KMS-11 (cell line): Measurements from ENCODE around the gene PAK1.
"Not testable (repeated sequence)": the region's sequence is repeated elsewhere in the genome, so short reads cannot be mapped to it uniquely, and the experiment has no call there.

Source experiments
- H2AFZ ChIP-seq: fragments of 200-600 bp; sonication (generic); 2 replicates; pipeline ENCODE4 v1.6.1; 2016; ENCODE audit warnings: antibody characterized with exemption, mixed run types, low read depth
- H3K27ac ChIP-seq: fragments of 200-600 bp; sonication (generic); 2 replicates; pipeline ENCODE4 v1.6.1; 2016; ENCODE audit warnings: mild to moderate bottlenecking, mixed run types
- H3K27me3 ChIP-seq: fragments of 200-600 bp; sonication (generic); 2 replicates; pipeline ENCODE4 v1.6.1; 2017; ENCODE audit warnings: mild to moderate bottlenecking, low read depth, mixed run types, moderate library complexity; ENCODE audit not compliant: insufficient read depth
- H3K36me3 ChIP-seq: fragments of 200-600 bp; sonication (generic); 2 replicates; pipeline ENCODE4 v1.6.1; 2017; ENCODE audit warnings: mild to moderate bottlenecking, mixed run types; ENCODE audit not compliant: insufficient read depth
- H3K4me1 ChIP-seq: fragments of 200-600 bp; sonication (generic); 2 replicates; pipeline ENCODE4 v1.6.1; 2016; ENCODE audit warnings: mild to moderate bottlenecking, low read depth, mixed run types; ENCODE audit not compliant: poor library complexity, severe bottlenecking
- H3K4me2 ChIP-seq: fragments of 200-600 bp; sonication (generic); 2 replicates; pipeline ENCODE4 v1.7.0; 2016; ENCODE audit warnings: mild to moderate bottlenecking, mixed run types
- H3K4me3 ChIP-seq: fragments of 200-600 bp; sonication (generic); IDR thresholded peaks from 2 replicates; pipeline ENCODE4 v1.6.1; 2017; ENCODE audit warnings: low read depth, low read length, mixed read lengths; ENCODE audit not compliant: insufficient read depth
- H3K79me2 ChIP-seq: fragments of 200-600 bp; sonication (generic); 2 replicates; pipeline ENCODE4 v1.6.1; 2016; ENCODE audit warnings: low read depth, mixed run types; ENCODE audit not compliant: insufficient read depth
- H3K9ac ChIP-seq: fragments of 200-600 bp; sonication (generic); 2 replicates; pipeline ENCODE4 v1.6.1; 2016; ENCODE audit warnings: mild to moderate bottlenecking, mixed run types
- H4K20me1 ChIP-seq: fragments of 200-600 bp; sonication (generic); 2 replicates; pipeline ENCODE4 v1.6.1; 2016; ENCODE audit warnings: mild to moderate bottlenecking, mixed run types; ENCODE audit not compliant: insufficient read depth
- CTCF ChIP-seq: fragments of 200-600 bp; sonication (generic); conservative IDR thresholded peaks from 2 replicates; pipeline ENCODE4 v1.6.1; 2017; ENCODE audit warnings: low read depth, mild to moderate bottlenecking, antibody characterized with exemption, low read length, moderate library complexity, mixed read lengths

The PAK1 gene

GRCh38 chr11:77301510-77301909 is 172.4 kb downstream of the PAK1 start, which contains the start of gene GDPD4:
Gene GDPD4 (minus strand): TSS chr11:77301686. CDS start chr11:77285137, 16,549 bp downstream.
- Histone ChIP-seq H2AFZ (no peak within 1 kb of the TSS), H3K27me3 (no peaks in the 10 kb centered on the region)
- no peak for TF ChIP-seq CTCF

GRCh38 chr11:77300695-77301094 is 173.2 kb downstream of the PAK1 start:
- Histone ChIP-seq H3K4me3 (no peak overlapping the region), H2AFZ (no peak overlapping the region), H3K4me1 (no peaks in the 10 kb centered on the region), H3K79me2 (no peaks in the 10 kb centered on the region), H3K4me2 (no peak overlapping the region), H3K27me3 (no peaks in the 10 kb centered on the region), H3K9ac (no peak overlapping the region), H3K36me3 (no peaks in the 10 kb centered on the region; the same call in 1 of the 2 replicates), H4K20me1 (no peaks in the 10 kb centered on the region), H3K27ac (no peak overlapping the region)
- TF ChIP-seq CTCF, result no peak

More at GRCh38 chr11:77301510-77301909, 172.4 kb downstream of the PAK1 start, which contains the start of gene GDPD4:
- H3K27ac ChIP-seq, result no peak within 1 kb of the TSS
- H4K20me1 ChIP-seq, result no peaks in the 10 kb centered on the region
- H3K79me2 ChIP-seq, result no peaks in the 10 kb centered on the region
- no peaks in the 10 kb centered on the region; the same call in 1 of the 2 replicates for H3K36me3 ChIP-seq
- H3K4me2 ChIP-seq, result no peak within 1 kb of the TSS
- no peaks in the 10 kb centered on the region for H3K4me1 ChIP-seq
- H3K4me3 ChIP-seq, result no peak within 1 kb of the TSS
- no peak within 1 kb of the TSS for H3K9ac ChIP-seq

- H3K9ac ChIP-seq, H3K79me2 ChIP-seq, H3K4me3 ChIP-seq, H3K4me1 ChIP-seq, H3K27ac ChIP-seq, H3K4me2 ChIP-seq, H4K20me1 ChIP-seq, H3K27me3 ChIP-seq, H3K36me3 ChIP-seq, H2AFZ ChIP-seq: not testable (repeated sequence)
Observed at GRCh38 chr11:77300028-77300427, 173.9 kb downstream of the PAK1 start.

- Histone ChIP-seq H2AFZ (no peak overlapping the region), H3K4me2 (no peak overlapping the region), H3K9ac (no peak overlapping the region)
Observed at GRCh38 chr11:77299528-77299993, 174.3 kb downstream of the PAK1 start.

More at GRCh38 chr11:77299528-77299993, 174.3 kb downstream of the PAK1 start:
- H3K4me3 ChIP-seq, result no peak overlapping the region
- H3K27me3 ChIP-seq, result no peaks in the 10 kb centered on the region
- H3K36me3 ChIP-seq, result no peaks in the 10 kb centered on the region; the same call in 1 of the 2 replicates
- no peaks in the 10 kb centered on the region for H3K4me1 ChIP-seq
- no peaks in the 10 kb centered on the region for H4K20me1 ChIP-seq
- no peaks in the 10 kb centered on the region for H3K79me2 ChIP-seq
- no peak overlapping the region for H3K27ac ChIP-seq
- no peak for TF ChIP-seq CTCF
